Stimulated activated naive CD8-positive, alpha-beta T cell treated with anti-CD3 and anti-CD28 coated beads, Interleukin-15, amount 100 ng/mL, for 72 hours (primary cell): Measurements from ENCODE around the gene OR2AE1.
"Not testable (repeated sequence)": the region's sequence is repeated elsewhere in the genome, so short reads cannot be mapped to it uniquely, and the experiment has no call there.

Source experiments
- ATAC-seq: fragments of 150-1000 bp; cut with Tn5 transposase; 2 replicates; pipeline ENCODE4 v1.10.0; 2021; ENCODE audit warnings: mild to moderate bottlenecking, moderate library complexity
- DNase-seq, 2 donors: peaks; one replicate each; pipeline ENCODE4 v3.0.0; 2021 to 2022
- H3K27ac Mint-ChIP-seq, 2 donors: one replicate each; pipeline ENCODE4 v1.8.0; 2022; ENCODE audit warnings: mild to moderate bottlenecking in 2 of 2, mixed read lengths in 2 of 2, moderate library complexity in 2 of 2
- H3K27me3 Mint-ChIP-seq: one replicate; pipeline ENCODE4 v1.8.0; 2022; ENCODE audit warnings: mixed read lengths
- H3K4me1 Mint-ChIP-seq: one replicate; pipeline ENCODE4 v1.8.0; 2022; ENCODE audit warnings: mild to moderate bottlenecking, mixed read lengths
- H3K4me3 Mint-ChIP-seq, 2 donors: one replicate each; pipeline ENCODE4 v1.8.0; 2022; ENCODE audit warnings: mild to moderate bottlenecking in 2 of 2, mixed read lengths in 2 of 2, moderate library complexity in 1 of 2
- H3K9me3 Mint-ChIP-seq, 2 donors: one replicate each; pipeline ENCODE4 v1.8.0; 2022; ENCODE audit warnings: mixed read lengths in 2 of 2

Gene OR2AE1

GRCh38 chr7:99888366-99888765, 11.5 kb upstream of the OR2AE1 start:
- ATAC-seq, DNase-seq, H3K9me3 Mint-ChIP-seq, H3K4me3 Mint-ChIP-seq, H3K27me3 Mint-ChIP-seq, H3K27ac Mint-ChIP-seq, H3K4me1 Mint-ChIP-seq: not testable (repeated sequence)

- ATAC-seq (no peak), DNase-seq (no peak)
- no peak overlapping the region for H3K27ac Mint-ChIP-seq
- H3K4me1 Mint-ChIP-seq = no peaks in the 10 kb centered on the region
- H3K9me3 Mint-ChIP-seq = no peaks in the 10 kb centered on the region
- H3K27me3 Mint-ChIP-seq = no peaks in the 10 kb centered on the region
- no peak overlapping the region for H3K4me3 Mint-ChIP-seq
Measured at GRCh38 chr7:99881370-99881769, 4.5 kb upstream of the OR2AE1 start.

GRCh38 chr7:99876491-99876890, 342 bp downstream of the OR2AE1 start:
- no peak for DNase-seq
- Mint-ChIP-seq H3K27ac (peak overlapping the region in 1 of 2 donors; percentile 2), H3K4me1 (no peaks in the 10 kb centered on the region), H3K9me3 (no peaks in the 10 kb centered on the region), H3K27me3 (no peaks in the 10 kb centered on the region), H3K4me3 (no peak overlapping the region)
- no peak for ATAC-seq

DNA sequence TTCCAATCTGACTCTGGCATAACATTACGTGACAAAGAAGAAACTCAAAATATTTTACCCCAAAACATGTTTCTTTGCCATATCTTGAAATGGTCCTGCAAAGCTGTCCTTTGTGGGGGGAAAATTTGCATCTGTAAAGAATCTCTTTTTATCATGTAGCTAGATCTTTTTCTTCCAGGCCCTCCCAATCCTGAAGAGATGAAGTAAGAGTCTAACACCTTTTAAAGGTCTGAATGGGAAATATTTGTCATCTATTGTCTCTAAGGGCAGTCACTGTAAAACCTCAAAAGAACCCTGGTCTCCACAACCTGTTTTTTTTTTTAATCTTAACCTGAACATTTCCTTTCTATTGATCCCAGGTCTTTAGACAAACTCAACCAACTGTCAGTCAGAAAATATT, 8.6 kb downstream of the OR2AE1 start:
- ATAC-seq (no peak), DNase-seq (no peak)
- H3K9me3 Mint-ChIP-seq = peaks cover 4 to 8% of the 10 kb centered on the region in 2 donors
- H3K27me3 Mint-ChIP-seq = peaks cover 24% of the 10 kb centered on the region
- no peaks in the 10 kb centered on the region for H3K4me1 Mint-ChIP-seq
- H3K4me3 Mint-ChIP-seq = no peak overlapping the region
- no peak overlapping the region for H3K27ac Mint-ChIP-seq

DNA sequence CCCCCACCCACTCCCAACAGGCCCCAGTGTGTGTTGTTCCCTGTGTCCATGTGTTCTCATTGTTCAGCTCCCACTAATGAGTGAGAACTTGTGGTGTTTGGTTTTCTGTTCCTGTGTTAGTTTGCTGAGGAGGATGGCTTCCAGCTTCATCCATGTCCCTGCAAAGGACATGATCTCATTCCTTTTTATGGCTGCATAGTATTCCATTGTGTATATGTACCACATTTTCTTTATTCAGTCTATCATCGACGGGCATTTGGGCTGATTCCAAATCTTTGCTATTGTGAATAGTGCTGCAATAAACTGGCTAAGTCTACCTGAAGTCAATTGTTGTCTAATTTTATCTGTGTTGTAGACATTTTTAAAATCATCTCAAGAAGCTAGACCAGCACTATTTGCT, 9.4 kb downstream of the OR2AE1 start:
- H3K9me3 Mint-ChIP-seq, H3K4me1 Mint-ChIP-seq, H3K27ac Mint-ChIP-seq, H3K4me3 Mint-ChIP-seq, ATAC-seq, DNase-seq: not testable (repeated sequence)
- peaks cover 24% of the 10 kb centered on the region for H3K27me3 Mint-ChIP-seq

GRCh38 chr7:99863847-99864440, 12.9 kb downstream of the OR2AE1 start:
- Mint-ChIP-seq H3K27ac (no peak overlapping the region), H3K4me3 (no peak overlapping the region), H3K9me3 (peaks cover 4 to 8% of the 10 kb centered on the region in 2 donors), H3K27me3 (peaks cover 16% of the 10 kb centered on the region), H3K4me1 (no peaks in the 10 kb centered on the region)
- no peak for DNase-seq
- no peak for ATAC-seq

- Mint-ChIP-seq H3K27ac (no peak overlapping the region), H3K4me1 (no peaks in the 10 kb centered on the region), H3K4me3 (no peak overlapping the region), H3K27me3 (peaks cover 16% of the 10 kb centered on the region), H3K9me3 (peaks cover 4 to 8% of the 10 kb centered on the region in 2 donors)
- DNase-seq = no peak
- ATAC-seq = no peak
Measured at GRCh38 chr7:99860281-99861127, 16.3 kb downstream of the OR2AE1 start.

- H3K9me3 Mint-ChIP-seq = no peaks in the 10 kb centered on the region
- no peak overlapping the region for H3K27ac Mint-ChIP-seq
- peaks cover 17% of the 10 kb centered on the region for H3K27me3 Mint-ChIP-seq
- DNase-seq (no peak), ATAC-seq (no peak)
- no peak overlapping the region for H3K4me3 Mint-ChIP-seq
- H3K4me1 Mint-ChIP-seq = no peaks in the 10 kb centered on the region
Measured at GRCh38 chr7:99855236-99855635, 21.6 kb downstream of the OR2AE1 start.

DNA sequence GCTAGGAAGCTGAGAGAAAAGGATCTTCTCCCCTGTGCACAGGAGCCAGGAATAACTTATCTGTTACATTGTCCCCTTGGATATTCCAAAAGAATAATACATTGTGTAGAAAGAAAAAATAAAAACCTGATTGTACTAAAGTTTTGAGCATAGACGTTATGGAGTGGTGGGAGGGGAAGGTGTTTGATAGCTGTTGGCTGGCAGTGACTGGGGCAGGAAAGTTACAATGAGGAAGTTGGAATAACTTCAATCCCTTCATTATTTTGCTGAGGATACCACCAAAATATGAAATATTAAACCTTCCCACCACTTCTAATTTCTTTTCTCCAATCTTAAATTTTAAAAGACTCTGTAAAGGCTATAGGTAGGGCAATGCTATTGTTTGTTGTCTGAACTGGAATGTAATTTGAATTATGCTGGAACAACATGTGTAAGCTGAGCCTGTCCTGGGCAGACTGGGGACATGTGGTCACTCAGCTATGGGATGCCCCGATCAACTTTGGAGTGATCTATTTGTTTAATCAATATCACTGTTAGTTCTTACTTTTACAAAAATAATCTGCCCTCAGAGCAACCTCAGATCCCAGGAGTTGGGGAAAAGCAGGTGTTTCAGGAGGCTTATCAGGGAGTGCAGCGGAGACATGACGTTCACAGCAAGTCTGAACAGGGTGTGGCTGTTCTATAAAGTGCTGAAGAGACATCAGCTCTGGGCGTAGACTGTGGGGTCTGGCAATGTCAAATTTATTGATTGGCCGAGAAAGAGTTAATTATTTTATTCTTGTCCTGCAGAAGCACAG, 28.2 kb downstream of the OR2AE1 start:
- Mint-ChIP-seq H3K27me3 (peaks cover 10% of the 10 kb centered on the region), H3K9me3 (no peaks in the 10 kb centered on the region), H3K27ac (no peak overlapping the region), H3K4me3 (no peak overlapping the region), H3K4me1 (no peaks in the 10 kb centered on the region)
- ATAC-seq (no peak), DNase-seq (no peak)

DNA sequence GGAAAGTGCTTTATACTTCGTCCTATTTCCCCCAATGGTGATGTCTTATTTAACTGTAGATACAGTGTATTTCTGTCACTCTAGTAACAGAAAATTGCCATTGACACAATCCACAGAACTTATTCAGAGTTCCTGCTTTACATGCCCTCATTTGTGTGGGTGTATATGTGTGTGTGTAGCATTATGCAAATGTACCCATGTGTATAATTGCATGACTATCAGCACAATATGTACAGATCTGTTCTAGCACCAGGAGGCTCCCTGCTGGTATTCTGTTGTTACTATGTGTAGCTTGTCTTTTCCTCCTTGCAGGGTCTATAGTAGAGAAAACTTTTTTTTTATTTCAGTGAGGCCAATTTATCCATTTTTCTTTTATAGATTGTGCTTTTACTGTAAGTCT, 32.5 kb downstream of the OR2AE1 start:
- H3K9me3 Mint-ChIP-seq = no peaks in the 10 kb centered on the region
- no peak overlapping the region for H3K27ac Mint-ChIP-seq
- DNase-seq (no peak), ATAC-seq (no peak)
- H3K27me3 Mint-ChIP-seq = no peaks in the 10 kb centered on the region
- H3K4me1 Mint-ChIP-seq = peaks cover 17% of the 10 kb centered on the region
- no peak overlapping the region for H3K4me3 Mint-ChIP-seq

DNA sequence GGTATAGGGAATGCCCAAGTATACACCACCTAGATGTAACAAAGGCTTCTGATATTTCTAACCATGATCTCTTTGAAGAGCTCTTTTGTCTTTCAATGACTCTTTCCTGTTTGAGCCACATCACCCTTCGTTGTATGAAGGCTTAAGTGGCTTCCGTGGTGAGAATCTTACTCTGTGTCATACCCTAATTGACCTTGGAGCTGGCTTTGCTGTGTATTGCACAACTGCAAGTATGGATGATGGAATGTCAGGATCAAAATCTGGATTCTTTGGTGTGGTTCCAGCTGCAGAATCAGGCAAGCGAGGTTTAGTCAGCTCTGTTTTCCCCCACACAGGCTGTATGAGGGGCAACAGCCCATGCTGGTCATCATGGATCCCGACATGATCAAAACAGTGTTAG, 33.0 kb downstream of the OR2AE1 start:
- H3K9me3 Mint-ChIP-seq = no peaks in the 10 kb centered on the region
- no peaks in the 10 kb centered on the region for H3K27me3 Mint-ChIP-seq
- H3K4me1 Mint-ChIP-seq = peaks cover 17% of the 10 kb centered on the region
- DNase-seq (no peak), ATAC-seq (no peak)
- H3K4me3 Mint-ChIP-seq = no peak overlapping the region
- H3K27ac Mint-ChIP-seq = no peak overlapping the region

DNA sequence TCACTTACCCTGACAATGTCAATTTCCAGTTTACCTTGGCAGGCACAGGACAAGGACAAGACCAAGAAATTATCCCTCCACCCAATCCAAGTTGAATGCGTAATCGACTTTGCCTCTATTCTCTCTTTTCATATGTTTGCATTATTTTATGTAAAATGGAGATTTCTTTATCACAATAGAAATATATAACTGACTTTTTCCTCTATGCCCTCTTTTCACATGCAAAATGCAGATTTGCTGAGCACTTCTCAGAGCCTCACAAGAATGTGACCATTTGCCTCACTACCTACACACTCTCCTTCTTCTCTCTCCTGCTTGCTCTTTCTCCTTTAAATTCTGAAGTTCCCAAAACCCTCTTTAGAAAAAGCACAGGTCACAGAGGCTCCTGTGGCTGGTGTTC, 33.9 kb downstream of the OR2AE1 start:
- Mint-ChIP-seq H3K4me1 (peaks cover 26% of the 10 kb centered on the region), H3K4me3 (no peak overlapping the region), H3K9me3 (no peaks in the 10 kb centered on the region), H3K27me3 (no peaks in the 10 kb centered on the region), H3K27ac (no peak overlapping the region)
- DNase-seq (no peak), ATAC-seq (no peak)

GRCh38 chr7:99840136-99840869, 36.5 kb downstream of the OR2AE1 start:
- H3K9me3 Mint-ChIP-seq = no peaks in the 10 kb centered on the region
- ATAC-seq (peak; percentile 44), DNase-seq (no peak)
- H3K27ac Mint-ChIP-seq = peak overlapping the region in 1 of 2 donors; percentile 60
- peaks cover 30% of the 10 kb centered on the region for H3K4me1 Mint-ChIP-seq
- no peaks in the 10 kb centered on the region for H3K27me3 Mint-ChIP-seq
- no peak overlapping the region for H3K4me3 Mint-ChIP-seq

DNA sequence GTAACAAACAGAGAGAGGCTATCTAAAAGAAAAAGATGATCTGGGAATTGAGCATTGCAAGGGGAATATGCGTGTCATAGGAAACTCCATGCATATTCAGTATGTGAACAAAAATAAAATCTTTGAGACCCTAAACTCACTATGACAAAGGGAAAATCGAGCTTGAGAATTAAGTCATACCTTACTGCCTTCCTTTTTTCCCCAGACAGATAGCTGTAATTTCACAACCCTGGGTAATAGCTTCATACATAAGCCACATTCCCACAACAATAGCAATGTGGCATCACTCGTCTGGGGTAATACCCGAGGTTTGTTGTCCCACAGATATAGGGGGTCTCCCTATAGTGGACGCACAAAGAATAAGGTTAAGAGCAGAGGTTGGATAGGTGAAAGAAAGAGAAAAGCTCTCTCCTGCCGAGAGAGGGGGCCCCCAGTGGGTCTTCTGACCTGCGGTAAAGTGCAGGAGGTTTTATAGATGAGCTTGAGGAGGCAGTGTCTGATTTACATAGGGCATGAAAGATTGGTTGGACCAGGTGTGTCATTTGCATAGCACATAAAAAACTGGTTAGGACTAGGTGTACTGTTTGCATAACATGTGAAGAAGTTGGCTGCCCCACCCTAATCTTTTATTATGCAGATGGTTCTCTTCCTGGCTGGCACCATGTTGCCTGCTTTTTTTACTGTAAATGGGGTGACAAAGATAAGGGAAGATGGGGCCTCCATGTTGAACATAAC, 37.4 kb downstream of the OR2AE1 start:
- H3K27me3 Mint-ChIP-seq = no peaks in the 10 kb centered on the region
- DNase-seq = peak in 1 of 2 donors; percentile 17
- ATAC-seq = peak; percentile 77
- peaks cover 30% of the 10 kb centered on the region for H3K4me1 Mint-ChIP-seq
- no peaks in the 10 kb centered on the region for H3K9me3 Mint-ChIP-seq
- H3K27ac Mint-ChIP-seq = no peak overlapping the region
- H3K4me3 Mint-ChIP-seq = no peak overlapping the region
